ENCODE results near the gene PDE1A.

PDE1A gene

DNA sequence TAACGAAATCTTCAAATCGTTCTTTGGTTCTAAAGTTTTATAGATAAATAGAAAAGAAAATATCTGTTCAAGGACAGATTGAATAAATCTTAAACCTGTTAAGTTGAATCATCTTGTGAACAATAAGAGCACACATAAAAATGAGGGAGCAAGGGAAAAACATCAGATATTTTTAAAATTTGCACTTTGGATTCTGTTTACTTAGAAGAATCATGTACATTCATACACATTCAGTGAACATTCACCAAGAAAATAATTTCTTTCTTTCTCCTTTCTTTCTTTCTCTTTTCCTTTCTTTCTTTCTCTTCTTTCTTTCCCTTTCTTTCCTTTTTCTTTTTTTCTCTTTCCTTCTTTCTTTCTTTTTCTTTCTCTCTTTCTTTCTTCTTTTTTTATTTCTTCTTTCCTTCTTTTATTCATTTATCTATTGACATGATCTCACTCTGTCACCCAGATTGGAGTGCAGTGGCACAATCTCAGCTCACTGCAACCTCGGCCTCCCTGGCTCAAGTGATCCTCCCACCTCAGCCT is 164.9 kb downstream of the PDE1A start:
- no peak for DNase-seq

DNA sequence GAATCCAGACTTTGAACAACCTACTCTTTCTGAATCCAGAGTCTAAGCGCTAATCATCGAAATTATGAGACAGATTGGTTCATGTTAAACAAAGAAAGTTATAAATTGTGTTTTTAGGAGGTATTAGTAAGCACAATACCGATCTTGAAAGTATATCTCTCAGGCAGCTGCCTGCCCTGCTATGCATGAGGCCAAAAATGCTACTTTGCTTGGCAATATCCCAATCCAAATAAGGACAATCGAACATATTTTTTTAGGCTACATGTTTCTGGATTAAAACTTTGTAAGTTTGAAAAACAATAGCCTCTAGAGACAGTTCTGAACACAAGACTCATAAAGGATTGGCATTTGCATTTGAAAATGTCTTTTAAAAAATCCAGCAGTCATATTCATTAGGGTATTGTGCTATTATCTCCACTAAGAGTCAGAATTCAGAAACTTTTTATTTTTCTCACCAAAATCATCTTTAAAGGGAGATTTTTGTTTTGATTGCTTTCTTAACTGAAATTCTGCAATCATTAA is 167.1 kb downstream of the PDE1A start:
- no peak for DNase-seq

DNA sequence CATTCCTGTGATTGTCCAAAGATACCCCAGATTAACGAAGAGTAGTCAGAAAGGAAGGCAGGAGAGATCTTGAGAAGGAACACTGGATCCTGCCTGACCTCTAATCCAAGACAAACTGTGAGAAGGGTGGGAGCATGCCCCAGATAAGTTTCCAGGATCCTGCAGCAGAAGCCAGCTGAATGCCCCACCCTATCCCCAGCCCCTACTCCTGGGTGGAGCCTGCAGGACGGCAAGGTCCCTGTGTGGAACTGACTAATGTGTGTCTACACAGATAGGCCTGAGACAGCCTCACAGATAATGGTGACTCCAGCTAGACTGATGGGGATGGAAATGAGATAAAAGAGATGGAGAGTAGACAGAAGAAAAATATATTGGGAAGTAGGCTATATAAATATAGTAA is 174.3 kb downstream of the PDE1A start:
- no peak for DNase-seq

DNA sequence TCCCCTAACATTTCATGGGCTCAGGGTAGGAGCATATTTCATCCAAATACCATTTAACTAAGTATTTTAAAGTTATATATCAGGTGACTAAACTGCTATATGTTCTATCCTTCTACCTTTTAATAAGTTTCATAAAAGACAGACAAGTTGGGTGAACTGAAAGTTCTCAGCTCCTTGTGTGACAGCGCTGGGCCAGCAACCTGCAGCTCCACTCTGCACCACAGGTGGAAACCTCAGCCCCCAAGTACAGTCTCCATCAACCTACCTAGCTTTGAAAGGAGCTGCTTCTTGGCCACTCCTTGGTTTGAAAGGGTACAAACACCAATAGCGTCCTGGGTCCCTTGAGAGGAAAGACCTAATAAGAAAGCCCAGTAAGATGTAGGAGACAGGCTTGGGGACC is 177.9 kb downstream of the PDE1A start:
- no peak for DNase-seq

DNA sequence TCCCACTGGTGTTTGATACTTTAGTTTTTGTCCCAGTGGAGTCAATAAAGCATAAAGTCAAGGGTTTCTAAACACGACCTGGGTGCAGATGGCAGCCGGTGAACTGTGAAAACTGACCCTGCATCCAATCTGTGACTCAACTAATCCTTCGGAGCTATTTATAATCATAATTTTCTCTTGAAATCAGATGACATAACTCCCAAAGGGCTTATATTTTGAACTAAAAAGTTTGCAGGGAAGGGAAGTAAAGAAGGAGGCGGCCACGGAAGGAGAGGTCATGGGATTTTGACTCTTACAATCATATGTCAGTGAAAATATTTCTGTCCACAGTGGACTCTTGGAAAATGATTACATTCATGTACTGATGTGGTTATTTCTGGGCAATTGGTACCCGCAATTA is 178.5 kb downstream of the PDE1A start:
- no peak for DNase-seq

DNA sequence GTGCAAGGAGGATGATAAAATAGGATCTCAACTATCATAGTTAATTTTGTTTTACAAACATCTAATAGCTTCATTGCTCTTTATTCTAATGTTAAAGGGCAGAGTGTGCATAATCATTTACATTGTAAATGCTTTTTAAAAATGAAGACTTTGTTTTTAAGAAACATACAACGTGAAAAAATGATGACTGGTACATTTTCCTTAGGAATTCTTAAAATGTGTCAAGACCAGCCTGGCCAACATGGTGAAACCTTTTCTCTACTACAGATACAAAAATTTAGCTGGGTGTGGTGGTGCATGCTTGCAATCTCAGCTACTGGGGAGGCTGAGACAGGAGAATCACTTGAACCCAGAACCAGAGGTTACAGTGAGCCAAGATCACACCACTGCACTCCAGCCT is 179.0 kb downstream of the PDE1A start:
- DNase-seq, result no peak

DNA sequence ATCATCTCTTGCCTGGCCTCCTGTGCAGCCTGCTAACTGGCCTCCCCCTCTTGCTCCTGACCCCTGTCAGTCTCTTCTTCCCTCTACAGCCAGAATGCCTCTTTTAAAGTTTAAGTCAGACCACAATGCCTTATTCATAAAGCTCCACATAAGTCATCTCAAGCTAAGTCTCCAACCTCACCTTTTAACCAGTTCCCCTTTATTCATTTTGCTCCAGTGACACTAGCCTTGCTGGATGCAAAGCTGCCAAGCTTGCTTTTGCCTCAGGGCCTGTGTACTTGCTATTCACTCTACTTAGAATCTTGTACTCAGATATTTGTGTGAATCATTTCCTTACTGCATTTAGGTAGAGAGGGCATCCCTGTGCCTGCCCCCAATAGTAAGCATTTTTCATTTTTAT is 180.9 kb downstream of the PDE1A start:
- no peak for DNase-seq

DNA sequence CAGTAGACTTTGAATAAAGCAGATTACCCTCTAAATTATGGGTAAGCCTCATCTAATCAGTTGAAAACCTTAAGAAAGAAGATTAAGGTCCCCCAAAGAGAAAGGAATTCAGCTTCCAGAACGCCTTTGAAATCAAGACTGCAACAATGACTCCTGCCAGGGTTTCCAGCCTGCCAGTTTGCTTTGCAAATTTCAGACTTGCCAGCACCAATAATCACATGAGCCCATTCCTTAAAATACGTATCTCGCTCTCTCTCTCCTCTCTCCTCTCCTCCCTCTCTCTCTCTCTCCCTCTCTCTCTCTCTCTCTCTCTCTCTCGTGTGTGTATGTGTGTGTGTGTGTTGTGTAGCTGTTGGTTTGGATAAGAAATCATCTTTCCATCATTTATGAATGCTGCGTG is 184.2 kb downstream of the PDE1A start:
- DNase-seq, result no peak

DNA sequence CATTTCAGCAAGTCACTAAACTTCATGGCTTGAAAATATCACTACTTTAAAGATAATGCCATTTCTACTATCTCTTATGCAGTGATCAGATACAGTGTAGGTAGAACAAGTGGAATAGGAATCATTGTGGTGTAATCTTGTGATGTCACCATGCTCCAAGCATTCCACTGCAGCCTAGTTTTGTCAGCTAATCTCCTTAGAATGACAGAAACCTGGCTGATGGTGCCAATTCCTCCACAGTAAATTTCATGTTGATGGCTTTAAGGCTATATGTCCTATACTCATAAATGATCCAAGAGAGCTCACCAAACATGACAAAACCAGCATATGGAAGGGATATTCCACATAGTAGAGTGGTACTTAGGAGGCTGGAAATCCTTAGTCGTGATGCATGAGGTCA is 184.9 kb downstream of the PDE1A start:
- no peak for DNase-seq

DNA sequence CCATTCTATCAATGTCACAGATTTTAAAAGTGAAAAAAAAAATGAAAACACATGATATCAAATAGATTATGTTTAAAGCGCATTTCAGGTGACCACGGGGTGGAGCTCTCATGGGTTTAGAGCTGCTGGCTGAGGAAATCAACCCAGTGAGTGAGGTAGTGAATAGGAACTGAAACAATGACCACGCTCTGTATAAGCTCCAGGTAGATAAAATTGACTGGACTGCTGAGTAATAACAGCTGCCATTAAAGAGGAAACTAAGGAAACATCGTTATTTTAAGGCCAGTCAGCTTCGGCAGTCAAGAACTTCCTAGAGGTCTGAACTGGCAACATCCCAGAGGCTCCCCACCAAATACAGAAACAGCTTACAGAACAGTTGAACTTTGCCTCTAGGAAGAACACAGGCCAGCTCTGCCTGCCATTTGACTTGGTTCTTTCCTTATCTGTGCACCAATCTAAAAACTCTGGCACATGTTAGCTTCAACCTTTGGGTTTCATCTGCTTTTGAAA is 185.9 kb downstream of the PDE1A start:
- DNase-seq, result peak; percentile 74

DNA sequence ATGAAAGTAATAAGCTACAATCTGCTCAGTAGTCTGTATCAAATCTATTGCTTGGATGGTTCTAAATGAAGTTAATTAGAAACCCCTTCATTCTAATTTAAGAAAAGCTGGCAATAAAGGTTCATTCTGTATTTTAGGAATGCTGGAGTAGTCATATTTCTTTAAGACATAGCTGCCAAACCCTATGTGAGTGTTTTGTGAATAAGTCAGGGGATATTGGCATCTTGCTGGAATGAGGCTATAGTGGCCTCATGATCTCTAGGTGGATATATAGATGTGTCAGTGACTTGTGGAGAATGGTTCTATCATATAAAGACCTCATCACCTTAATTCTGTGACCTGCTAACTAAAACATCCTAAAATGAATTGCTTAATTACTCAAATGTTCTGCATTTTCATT is 196.3 kb downstream of the PDE1A start:
- DNase-seq, result no peak

DNA sequence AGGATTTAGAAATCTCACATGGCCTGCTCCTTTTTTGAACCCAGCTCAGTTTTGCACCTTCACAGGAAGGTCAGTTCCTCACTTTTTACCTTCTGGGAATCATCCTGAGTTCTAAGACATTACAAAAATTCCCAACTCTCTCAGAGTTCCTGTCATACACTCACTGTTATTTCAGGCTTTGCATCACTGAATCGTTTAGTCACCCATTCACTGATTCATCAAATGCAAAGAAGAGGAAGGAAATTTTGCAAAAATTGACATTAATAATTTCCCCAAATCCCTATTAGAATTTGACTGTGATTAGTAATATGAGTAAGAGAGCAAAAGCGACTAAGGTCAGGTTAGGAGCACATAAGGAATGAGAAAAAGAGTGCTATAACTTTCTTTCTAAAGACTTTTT is 197.5 kb downstream of the PDE1A start:
- no peak for DNase-seq

DNA sequence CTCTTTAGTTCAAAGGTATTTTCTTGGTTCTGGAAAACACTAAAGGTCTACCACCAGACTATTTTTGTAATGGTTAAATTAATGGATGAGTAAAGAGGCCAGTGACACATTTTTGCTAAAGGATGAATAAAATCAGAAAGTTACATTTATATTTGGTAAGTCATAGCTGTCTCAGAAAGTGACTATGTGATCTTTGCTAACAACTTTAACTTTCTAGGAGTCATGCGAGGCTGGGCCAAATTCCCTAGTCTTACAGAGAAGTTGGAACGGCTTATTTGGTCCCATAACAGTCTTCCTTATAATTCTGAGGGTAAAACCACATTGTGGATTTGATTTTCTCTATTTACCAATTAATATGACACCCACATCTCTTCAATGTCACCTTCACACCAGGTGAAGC is 198.1 kb downstream of the PDE1A start:
- DNase-seq, result no peak

DNA sequence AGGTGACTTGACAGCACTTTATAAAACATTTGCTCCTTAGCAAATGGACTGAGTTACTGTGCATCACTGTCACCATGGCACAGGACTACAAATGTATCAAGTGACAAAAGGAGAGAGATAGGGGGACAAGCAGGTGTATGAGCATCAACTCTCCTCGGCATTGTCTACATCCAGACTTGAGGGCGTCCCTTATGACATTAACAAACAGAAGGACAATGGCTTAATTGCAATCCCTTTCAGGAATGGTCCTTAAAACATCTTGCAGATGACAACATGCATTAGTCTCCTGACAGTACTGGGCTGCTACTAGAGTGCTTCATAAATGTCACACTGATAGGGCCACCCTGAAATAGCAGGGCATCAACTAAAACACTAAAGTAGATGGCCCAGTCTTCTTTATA is 198.8 kb downstream of the PDE1A start:
- DNase-seq, result no peak

DNA sequence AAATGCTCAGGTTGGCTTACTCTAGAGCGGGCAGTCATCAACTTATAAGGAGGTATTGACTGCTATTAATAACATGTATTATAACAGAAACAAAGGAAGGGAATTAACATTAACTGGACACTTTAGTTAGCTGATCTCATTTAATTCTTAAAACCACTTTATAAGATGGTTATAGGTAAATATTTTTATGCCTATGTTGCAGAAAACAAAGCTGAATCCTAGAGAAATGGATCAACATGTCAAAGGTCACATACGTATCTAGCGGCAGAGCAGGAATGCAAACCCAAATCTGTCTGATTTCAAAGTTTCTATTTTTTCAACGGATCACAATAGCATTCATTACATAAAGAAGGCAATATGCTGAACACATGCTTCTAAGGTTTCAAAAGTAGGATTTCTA is 200.0 kb downstream of the PDE1A start:
- DNase-seq, result no peak

DNA sequence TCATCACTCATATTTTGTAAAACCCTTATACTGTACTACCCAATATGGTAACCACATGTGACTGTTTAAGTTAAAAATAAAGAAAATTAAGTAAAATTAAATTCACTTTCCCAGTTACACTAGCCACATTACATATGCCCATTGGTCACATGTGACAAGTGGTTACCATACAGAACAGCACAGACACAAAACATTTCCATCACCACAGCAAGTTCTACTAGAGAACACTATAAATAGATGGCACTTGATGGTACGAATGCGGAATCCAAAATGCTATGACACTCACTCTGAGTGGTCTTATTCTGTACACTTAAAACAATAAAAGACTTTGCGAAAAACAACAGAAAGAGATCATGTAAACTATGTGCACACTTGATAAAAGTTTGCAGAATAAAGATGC is 202.2 kb downstream of the PDE1A start:
- DNase-seq, result no peak

DNA sequence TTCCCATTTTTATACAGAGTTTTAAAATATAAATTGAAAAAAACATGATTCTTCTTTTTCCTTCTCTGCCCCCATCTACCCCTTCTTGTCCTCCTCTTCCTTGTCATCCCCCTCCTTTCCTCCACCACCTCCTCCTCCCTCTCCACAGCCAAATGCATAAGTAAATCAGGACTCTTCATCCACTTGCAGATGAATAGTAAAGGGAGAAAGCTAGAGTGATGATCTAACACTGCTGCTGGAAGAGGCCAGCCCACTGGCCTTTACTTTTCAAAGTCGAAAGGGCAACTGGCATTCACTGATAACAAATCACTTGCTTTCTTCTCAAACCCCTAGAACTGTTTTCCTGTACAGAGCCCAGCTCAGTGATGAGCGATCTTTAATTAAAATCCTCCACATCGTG is 205.8 kb downstream of the PDE1A start:
- DNase-seq, result no peak

DNA sequence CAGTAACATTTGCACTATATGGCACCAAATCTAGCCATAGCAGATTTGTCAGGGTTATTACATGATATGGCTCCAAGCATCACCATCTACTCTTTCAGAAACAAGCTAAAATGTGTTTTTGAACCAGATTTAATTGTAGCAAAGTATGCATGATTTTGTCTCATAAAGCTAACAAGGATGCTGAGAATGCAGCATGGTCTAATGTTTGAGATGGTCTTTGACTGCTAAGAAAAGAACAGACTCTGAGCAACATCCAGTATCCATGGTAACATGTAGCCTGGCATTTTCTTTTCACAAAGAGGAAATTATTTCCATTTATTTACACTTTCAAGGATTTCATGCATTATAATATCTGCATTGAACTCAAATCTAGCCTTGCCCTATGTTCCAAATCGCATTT is 206.5 kb downstream of the PDE1A start:
- no peak for DNase-seq

DNA sequence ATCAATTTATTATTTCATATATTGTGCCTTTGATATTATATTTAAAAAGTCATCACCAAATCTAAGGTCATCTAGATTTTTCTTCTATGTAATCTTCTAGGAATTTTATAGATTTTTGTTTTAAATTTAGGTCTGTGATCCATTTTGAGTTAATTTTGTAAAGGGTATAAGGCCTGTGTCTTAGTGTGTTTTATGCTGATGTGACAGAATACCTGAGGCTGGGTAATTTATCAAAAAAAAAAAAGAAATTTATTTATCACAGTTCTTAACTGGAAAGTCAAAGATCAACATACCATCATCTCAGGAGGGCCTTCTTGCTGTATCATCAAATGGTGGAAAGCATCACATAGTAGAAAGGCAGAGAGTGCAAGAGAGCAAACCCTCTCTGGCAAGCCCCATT is 216.2 kb downstream of the PDE1A start:
- no peak for DNase-seq

DNA sequence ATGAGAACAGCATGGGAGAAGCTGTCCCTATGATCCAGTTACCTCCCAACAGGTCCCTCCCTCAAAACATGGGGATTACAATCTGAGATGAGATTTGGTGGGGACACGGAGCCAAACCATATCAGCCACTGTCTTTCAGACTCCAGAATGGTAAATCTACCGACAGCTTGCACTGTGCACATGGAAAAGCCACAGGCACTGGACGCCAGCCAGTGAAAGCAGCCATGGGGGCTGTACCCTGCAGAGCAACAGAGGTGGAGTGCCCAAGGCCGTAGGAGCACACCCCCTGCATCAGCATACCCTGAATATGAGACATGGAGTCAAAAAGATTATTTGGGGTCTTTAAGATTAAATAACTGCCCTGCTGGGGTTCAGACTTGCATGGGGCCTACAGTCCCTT is 218.4 kb downstream of the PDE1A start:
- no peak for DNase-seq

DNA sequence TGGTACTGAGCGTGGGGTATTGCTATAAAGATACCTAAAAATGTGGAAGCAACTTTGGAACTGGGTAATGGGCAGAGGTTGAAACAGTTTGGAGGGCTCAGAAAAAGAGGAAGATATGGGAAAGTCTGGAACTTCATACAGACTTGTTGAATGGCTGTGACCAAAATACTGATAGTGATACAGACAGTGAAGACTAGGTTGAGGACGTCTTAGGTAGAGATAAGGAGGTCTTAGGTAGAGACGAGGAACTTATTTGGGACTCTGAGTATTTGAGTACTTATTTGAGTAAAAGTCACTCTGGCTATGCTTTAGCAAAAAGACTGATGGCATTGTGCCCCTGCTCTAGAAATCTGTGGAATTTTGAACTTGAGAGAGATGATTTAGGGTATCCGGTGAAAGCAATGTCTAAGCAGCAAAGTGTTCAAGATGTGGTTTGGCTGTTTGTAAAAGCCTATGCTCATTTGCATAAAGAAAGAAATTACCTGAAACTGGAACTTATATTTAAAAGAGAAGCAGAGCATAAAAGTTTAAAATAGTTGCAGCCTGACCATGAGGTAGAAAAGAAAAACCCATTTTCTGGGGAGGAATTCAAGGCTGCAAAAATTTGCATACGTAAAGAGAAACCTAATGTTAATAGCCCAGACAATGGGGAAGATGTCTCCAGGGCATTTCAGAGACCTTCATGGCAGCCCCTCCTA is 219.6 kb downstream of the PDE1A start:
- no peak for DNase-seq

DNA sequence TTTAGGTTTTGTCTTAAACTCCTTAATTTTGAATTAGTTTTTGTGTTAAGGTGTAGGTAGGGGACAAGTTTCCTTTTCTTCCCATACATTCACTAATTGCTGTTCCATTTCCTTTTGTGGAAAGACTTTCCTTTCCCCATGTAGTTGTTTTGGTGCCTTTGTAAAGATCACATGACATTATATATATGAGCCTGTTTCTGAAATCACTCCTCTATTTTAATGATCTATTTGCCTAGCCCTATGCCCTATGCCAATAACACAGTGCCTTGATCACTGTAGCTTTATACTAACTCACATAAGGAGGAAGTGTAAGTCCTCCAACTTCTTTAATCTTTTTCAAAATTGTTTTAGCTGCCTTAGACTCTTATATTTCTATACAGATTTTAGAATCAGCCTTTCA is 229.3 kb downstream of the PDE1A start:
- no peak for DNase-seq

DNA sequence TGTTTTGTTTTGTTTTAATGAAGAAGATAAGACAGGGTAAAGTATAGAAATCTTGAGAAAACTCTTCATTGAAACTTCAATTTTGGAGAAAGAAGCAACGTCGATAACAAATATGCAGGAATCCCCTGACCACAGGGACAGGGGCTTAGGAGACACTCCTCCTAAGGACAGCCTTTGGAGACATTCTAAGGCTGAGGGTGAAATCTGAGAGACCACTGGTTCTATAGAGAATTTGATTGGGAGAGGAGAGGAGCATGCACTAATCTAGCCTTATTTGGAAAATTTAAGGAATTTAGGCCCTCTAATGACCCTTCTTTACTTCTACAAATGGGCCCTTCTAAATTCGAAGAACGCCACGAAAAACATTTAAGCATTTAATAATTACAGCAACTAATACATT is 233.5 kb downstream of the PDE1A start:
- no peak for DNase-seq

DNA sequence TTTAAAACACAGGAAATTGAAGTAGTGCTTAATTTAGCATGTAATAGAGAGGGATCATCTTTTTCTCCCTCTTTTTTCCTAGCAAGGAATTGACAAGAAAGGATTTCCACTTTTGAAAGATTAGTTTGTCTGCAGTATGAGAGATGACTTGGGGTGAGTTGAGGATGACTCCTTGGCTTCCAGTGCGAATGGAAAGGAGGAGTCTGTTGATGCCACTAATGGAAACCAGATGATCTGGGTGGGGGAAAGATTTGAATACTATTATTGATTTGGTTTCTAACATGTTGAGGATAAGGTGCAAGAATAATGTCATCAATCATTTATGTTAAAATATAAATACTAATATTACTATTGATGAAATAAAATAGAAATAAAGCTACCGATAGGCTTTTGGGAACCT is 235.8 kb downstream of the PDE1A start:
- no peak for DNase-seq

DNA sequence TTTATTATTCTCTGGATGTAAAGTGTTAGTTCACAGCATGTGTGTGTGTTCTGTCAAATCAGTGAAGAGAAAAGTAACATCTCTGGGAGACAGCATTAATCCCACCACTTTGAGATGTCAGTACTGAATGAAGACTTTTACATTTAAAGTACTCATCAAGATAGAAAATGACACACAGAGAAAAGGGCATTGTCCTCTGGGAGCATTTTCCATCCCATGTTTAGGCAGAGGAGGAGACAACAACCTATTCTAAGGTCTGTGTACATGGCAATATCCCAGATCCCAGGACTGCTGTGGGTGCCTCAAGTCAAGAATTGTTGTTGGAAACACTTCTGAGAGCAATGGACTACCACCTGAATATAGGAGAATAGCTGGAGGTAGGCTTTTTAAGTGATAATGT is 239.7 kb downstream of the PDE1A start:
- DNase-seq, result no peak

Measured in KG1 (cell line).